Activated B cell treated with CpG ODN at 0.5 μM for 24 hours (primary cell): Measurements from ENCODE around the gene C1orf174. TPM values are rescaled to one million over a fixed set of nuclear protein-coding genes. Genes with fewer than 3 reads are reported as not detected.
A peak's percentile ranks its signal among the peaks of the same experiment; 100 is the strongest.

Experiments
- ATAC-seq: fragments of 200-7000 bp; cut with Tn5 transposase; one replicate; pipeline ENCODE4 v1.10.0; 2021; ENCODE audit warnings: low read depth, mild to moderate bottlenecking, moderate library complexity
- CTCF ChIA-PET: fragments of 350-600 bp; sonication (Branson Sonifier 250); formaldehyde crosslinking; loops from one replicate; lab custom pipeline; 2021; ENCODE audit warnings: antibody characterized with exemption; lab: Charles Lee
- POLR2A ChIA-PET: fragments of 350-600 bp; sonication (Branson Sonifier 250); formaldehyde crosslinking; loops from one replicate; lab custom pipeline; 2021; ENCODE audit warnings: antibody characterized with exemption; lab: Charles Lee
- DNase-seq: peaks from one replicate; pipeline ENCODE4 v3.0.0; 2022
- H3K27ac Mint-ChIP-seq: one replicate; pipeline ENCODE4 v1.8.0; 2020; ENCODE audit warnings: mixed read lengths
- H3K27me3 Mint-ChIP-seq: one replicate; pipeline ENCODE4 v1.8.0; 2021; ENCODE audit warnings: mixed read lengths
- H3K36me3 Mint-ChIP-seq: one replicate; pipeline ENCODE4 v1.8.0; 2021; ENCODE audit warnings: low read depth, mixed read lengths
- H3K4me1 Mint-ChIP-seq: one replicate; pipeline ENCODE4 v1.8.0; 2021; ENCODE audit warnings: mixed read lengths
- H3K4me3 Mint-ChIP-seq: one replicate; pipeline ENCODE4 v1.8.0; 2020; ENCODE audit warnings: mild to moderate bottlenecking, mixed read lengths
- H3K9me3 Mint-ChIP-seq: one replicate; pipeline ENCODE4 v1.8.0; 2020; ENCODE audit warnings: mixed read lengths
- CTCF ChIP-seq: fragments of 200-600 bp; IDR thresholded peaks from one replicate; pipeline ENCODE4 v1.8.0; 2022; ENCODE audit warnings: antibody characterized with exemption, mild to moderate bottlenecking
- intact Hi-C: fragments of 100-400 bp; cut with micrococcal nuclease; formaldehyde crosslinking; loops from one replicate; pipeline ENCODE4 v1.15.1; 2024
- total RNA-seq: library from RNA; stranded (reverse); gene quantifications from 2 replicates; pipeline ENCODE4 v1.2.3, GENCODE V29; 2022

The C1orf174 gene
- total RNA-seq, 1 donor from 2014 or later, result 27.5 TPM

- H3K27ac Mint-ChIP-seq, result no peak overlapping the region
- no peak for TF ChIP-seq CTCF
- H3K36me3 Mint-ChIP-seq, result peaks cover 61% of the 10 kb centered on the region
- H3K4me1 Mint-ChIP-seq, result peaks cover 20% of the 10 kb centered on the region
- H3K4me3 Mint-ChIP-seq, result no peak overlapping the region
- H3K27me3 Mint-ChIP-seq, result no peaks in the 10 kb centered on the region
- no peak for ATAC-seq
- intact Hi-C loops, result no loop called here
- H3K9me3 Mint-ChIP-seq, result no peaks in the 10 kb centered on the region
- CTCF ChIA-PET, result no interaction called here
- no peak for DNase-seq
- POLR2A ChIA-PET, result interaction anchor here (1.0 kb wide), 1 partner anchor 9 kb away, joined by 3 read pairs; the partner anchor contains the start of gene C1orf174
Observed at GRCh38 chr1:3890389-3891328, 9.4 kb downstream of the C1orf174 start.

GRCh38 chr1:3889936-3890335, 10.1 kb downstream of the C1orf174 start:
- no peaks in the 10 kb centered on the region for H3K9me3 Mint-ChIP-seq
- H3K4me3 Mint-ChIP-seq, result no peak overlapping the region
- H3K36me3 Mint-ChIP-seq, result peaks cover 61% of the 10 kb centered on the region
- ATAC-seq (no peak), DNase-seq (no peak)
- no peak for TF ChIP-seq CTCF
- peaks cover 20% of the 10 kb centered on the region for H3K4me1 Mint-ChIP-seq
- POLR2A ChIA-PET, result interaction anchor here (1.0 kb wide), 1 partner anchor 10 kb away, joined by 3 read pairs; the partner anchor contains the start of gene C1orf174
- intact Hi-C loops, result no loop called here
- H3K27ac Mint-ChIP-seq, result peak overlapping the region; percentile 41
- H3K27me3 Mint-ChIP-seq, result no peaks in the 10 kb centered on the region
- CTCF ChIA-PET, result no interaction called here

GRCh38 chr1:3888301-3888700, 11.8 kb downstream of the C1orf174 start:
- ATAC-seq, result no peak
- Mint-ChIP-seq H3K9me3 (no peaks in the 10 kb centered on the region), H3K4me3 (no peak overlapping the region), H3K36me3 (peaks cover 73% of the 10 kb centered on the region), H3K4me1 (peaks cover 19% of the 10 kb centered on the region), H3K27me3 (no peaks in the 10 kb centered on the region), H3K27ac (no peak overlapping the region)
- CTCF ChIA-PET, result no interaction called here
- intact Hi-C loops, result no loop called here
- POLR2A ChIA-PET, result no interaction called here
- DNase-seq, result no peak
- no peak for TF ChIP-seq CTCF

GRCh38 chr1:3886691-3887090, 13.4 kb downstream of the C1orf174 start:
- ATAC-seq, result no peak
- TF ChIP-seq CTCF, result no peak
- H3K27ac Mint-ChIP-seq, result no peak overlapping the region
- peaks cover 11% of the 10 kb centered on the region for H3K4me1 Mint-ChIP-seq
- H3K36me3 Mint-ChIP-seq, result peaks cover 73% of the 10 kb centered on the region
- intact Hi-C loops, result no loop called here
- POLR2A ChIA-PET, result no interaction called here
- no peaks in the 10 kb centered on the region for H3K9me3 Mint-ChIP-seq
- no peak overlapping the region for H3K4me3 Mint-ChIP-seq
- CTCF ChIA-PET, result no interaction called here
- DNase-seq, result no peak
- H3K27me3 Mint-ChIP-seq, result no peaks in the 10 kb centered on the region

GRCh38 chr1:3886106-3886670, 13.9 kb downstream of the C1orf174 start:
- Mint-ChIP-seq H3K27me3 (no peaks in the 10 kb centered on the region), H3K4me1 (peaks cover 11% of the 10 kb centered on the region), H3K36me3 (peaks cover 73% of the 10 kb centered on the region), H3K9me3 (no peaks in the 10 kb centered on the region), H3K27ac (no peak overlapping the region), H3K4me3 (no peak overlapping the region)
- no peak for TF ChIP-seq CTCF
- CTCF ChIA-PET, result no interaction called here
- intact Hi-C loops, result no loop called here
- POLR2A ChIA-PET, result no interaction called here
- DNase-seq (no peak), ATAC-seq (no peak)
